GM21367 (cell line): Measurements from ENCODE around the gene ENTHD1.

Source experiments
- ATAC-seq: cut with Tn5 transposase; IDR thresholded peaks from one replicate; pipeline ENCODE4 v1.9.1; 2021; ENCODE audit not compliant: unreplicated experiment

ENTHD1 gene

GRCh38 chr22:39800790-39801520 is 92.6 kb downstream of the ENTHD1 start:
- no peak for ATAC-seq

GRCh38 chr22:39797528-39798147 is 95.9 kb downstream of the ENTHD1 start:
- no peak for ATAC-seq

GRCh38 chr22:39789788-39790187 is 103.8 kb downstream of the ENTHD1 start:
- ATAC-seq: no peak

- ATAC-seq: no peak
Observed at GRCh38 chr22:39785232-39785631, 108.3 kb downstream of the ENTHD1 start.

- no peak for ATAC-seq
Observed at GRCh38 chr22:39777716-39778454, 115.7 kb downstream of the ENTHD1 start.

GRCh38 chr22:39776295-39777009 is 117.1 kb downstream of the ENTHD1 start:
- no peak for ATAC-seq

GRCh38 chr22:39773976-39774539 is 119.5 kb downstream of the ENTHD1 start:
- ATAC-seq: no peak

GRCh38 chr22:39773503-39773902 is 120.1 kb downstream of the ENTHD1 start:
- ATAC-seq: no peak

GRCh38 chr22:39771486-39771885 is 122.1 kb downstream of the ENTHD1 start:
- ATAC-seq: no peak

- no peak for ATAC-seq
Observed at GRCh38 chr22:39765661-39766060, 127.9 kb downstream of the ENTHD1 start.

GRCh38 chr22:39765046-39765445 is 128.5 kb downstream of the ENTHD1 start:
- ATAC-seq: no peak

GRCh38 chr22:39763276-39763675 is 130.3 kb downstream of the ENTHD1 start:
- ATAC-seq: no peak

- no peak for ATAC-seq
Observed at GRCh38 chr22:39750759-39751158, 142.8 kb downstream of the ENTHD1 start.

- no peak for ATAC-seq
Observed at GRCh38 chr22:39748877-39749276, 144.7 kb downstream of the ENTHD1 start.

- ATAC-seq: no peak
Observed at GRCh38 chr22:39746600-39747262, 146.8 kb downstream of the ENTHD1 start.

- ATAC-seq: no peak
Observed at GRCh38 chr22:39745789-39746188, 147.8 kb downstream of the ENTHD1 start.

- no peak for ATAC-seq
Observed at GRCh38 chr22:39744353-39744752, 149.2 kb downstream of the ENTHD1 start.

- ATAC-seq: no peak
Observed at GRCh38 chr22:39743935-39744334, 149.6 kb downstream of the ENTHD1 start.

GRCh38 chr22:39739338-39740027 is 154.1 kb downstream of the ENTHD1 start:
- ATAC-seq: no peak

- no peak for ATAC-seq
Observed at GRCh38 chr22:39738746-39739145, 154.8 kb downstream of the ENTHD1 start.
